ENCODE data around the gene CCT2.

The CCT2 gene

DNA sequence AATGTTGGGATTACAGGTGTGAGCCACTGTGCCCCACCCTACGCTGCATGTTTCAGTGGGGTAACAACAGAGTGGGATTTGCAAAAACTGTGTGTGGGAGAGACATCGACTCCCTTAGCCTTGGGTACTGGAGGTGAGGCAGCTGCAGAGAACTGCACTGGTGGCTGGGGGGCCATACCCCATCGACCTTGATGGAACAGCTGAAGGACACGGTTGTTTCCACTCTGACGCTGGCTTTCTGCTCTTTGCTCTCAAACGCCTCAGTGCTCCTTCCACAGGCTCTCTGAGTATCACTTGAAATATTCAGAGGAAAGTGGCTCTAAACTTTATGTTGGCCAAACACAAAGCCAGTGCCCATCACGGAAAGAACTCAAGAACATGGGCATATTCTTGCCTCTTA, 56.3 kb downstream of the CCT2 start:
- ATAC-seq (no peak), DNase-seq (no peak)

DNA sequence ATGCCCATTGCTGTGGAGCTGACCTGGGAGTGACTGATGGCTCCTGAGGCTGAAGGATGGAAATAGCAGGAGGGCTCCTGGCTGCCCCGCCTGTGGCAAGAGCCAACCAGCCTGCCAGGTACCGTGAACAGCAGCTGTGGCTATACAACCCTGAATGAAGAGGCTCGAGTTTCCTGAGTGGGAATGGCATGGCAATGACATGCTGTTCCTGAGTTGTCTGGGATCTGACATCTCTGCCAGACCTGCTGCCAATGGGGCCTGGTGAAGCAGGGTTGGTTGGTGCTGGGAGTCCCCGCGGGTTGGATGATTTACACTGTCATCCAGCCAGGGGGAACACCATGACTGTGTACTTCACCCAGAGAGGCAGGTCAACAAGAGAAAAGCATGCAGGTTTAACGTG, 57.3 kb downstream of the CCT2 start:
- ATAC-seq (no peak), DNase-seq (no peak)

DNA sequence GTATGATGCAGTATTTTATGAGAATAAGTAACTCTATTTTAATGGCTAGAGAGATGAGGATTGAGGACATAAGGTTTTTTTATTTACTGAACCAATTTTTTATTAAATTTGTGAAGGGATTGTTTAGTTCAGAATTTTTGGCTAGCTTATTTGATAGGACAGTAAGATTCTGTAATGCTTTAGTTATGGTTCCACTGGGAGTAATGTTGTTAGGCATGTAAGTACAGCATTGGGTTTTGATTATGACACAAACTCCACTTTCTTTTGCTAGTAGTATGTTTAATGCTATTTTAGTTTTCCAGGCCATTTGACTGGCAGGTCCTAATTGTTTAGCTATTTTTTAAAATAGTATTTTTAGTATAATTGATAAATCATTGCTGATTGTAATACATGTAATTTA, 59.3 kb downstream of the CCT2 start:
- no peak for DNase-seq
- no peak for ATAC-seq

DNA sequence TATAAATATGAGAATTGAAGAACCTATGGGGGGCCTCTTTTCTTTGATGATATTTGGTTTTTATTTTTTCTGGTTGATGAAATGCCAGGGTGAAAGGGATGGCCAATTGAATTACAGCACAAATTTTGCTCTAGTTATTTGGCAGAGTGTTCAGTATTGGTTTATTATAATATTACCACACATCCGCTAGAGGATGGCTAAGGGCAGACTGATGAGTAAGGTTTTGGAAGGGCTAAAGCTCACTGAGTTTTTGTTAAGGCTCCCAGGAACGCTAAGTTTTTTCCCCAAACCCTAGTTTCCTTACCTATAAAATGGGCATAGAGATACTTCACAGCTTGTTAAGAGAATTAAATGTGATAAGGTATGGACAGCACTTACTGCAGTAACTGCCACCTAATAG, 59.8 kb downstream of the CCT2 start:
- ATAC-seq: no peak

DNA sequence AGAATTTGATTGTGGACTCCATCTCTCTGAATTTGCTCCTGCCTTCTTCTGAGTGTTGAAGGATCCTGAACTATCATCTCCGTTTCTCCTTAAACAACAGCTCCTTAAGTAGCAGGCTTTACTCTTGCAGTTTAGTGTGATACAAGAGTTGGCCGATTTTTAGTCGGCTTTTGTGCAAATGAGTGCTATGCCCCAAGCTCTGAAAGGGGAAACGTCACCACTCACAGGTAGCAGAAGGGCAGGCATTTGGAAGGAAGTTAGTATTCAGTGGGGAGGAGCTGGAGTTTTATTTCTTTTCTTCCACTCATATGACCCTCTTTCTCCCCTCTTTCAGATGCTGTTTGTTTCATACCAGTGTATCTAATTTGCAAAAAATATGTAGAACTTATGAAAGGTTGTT, 61.9 kb downstream of the CCT2 start:
- no peak for ATAC-seq
- DNase-seq: no peak

More for the DNA sequence above, 59.8 kb downstream of the CCT2 start:
- no peak for DNase-seq

DNA sequence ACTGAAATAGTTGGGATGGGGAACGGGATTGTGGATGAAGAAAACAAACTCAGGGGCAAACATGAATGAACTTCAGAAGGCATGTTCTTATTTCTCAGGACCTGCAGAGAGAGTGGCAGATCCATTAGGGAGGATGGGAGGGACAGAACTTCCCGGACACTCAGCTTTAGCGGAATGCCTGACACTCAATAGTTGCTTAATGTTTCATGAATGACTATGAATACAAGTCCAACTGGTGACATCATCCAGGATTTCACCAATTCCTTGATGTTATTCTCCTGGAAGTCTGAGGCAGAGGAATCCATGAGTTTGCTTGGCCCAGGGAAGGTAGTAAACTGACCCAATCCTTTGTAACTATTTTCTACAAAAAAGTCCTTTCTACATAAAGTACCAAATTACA, 63.2 kb downstream of the CCT2 start:
- no peak for ATAC-seq
- no peak for DNase-seq

DNA sequence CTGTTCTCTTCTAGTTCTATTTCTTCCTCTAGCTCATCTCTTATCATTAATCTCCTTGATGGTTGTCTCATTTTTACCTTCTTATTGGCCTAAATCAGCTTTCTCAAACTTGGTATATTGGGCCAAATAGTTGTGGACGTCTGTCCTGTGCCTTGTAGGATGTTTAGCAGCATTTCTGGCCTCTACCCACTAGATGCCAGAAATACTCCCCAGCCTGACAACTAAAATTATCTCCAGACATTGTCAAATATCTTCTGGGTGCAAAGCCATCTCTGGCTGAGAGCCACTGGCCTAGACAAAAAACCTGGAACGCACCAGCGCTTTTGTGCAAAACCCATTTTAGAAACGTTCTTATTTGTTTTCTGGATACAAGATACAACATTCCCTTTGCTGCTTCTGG, 64.3 kb downstream of the CCT2 start:
- no peak for DNase-seq
- ATAC-seq: no peak
